Sigmoid colon (tissue), 3 donors: Measurements from ENCODE around the gene MSANTD3.

Experiments
- POLR2A ChIP-seq, 2 donors: fragments of 450-650 bp; IDR thresholded peaks; one replicate each; pipeline ENCODE4 v1.6.1; 2016; ENCODE audit warnings: antibody characterized with exemption in 2 of 2, mild to moderate bottlenecking in 2 of 2, moderate library complexity in 2 of 2
- TF ChIP-seq, protein P1 (sequence below), 4 experiments: fragments of 450-650 bp in 3 of 4; fragments of 200-600 bp in 1 of 4; IDR thresholded peaks; one replicate each; pipeline ENCODE4 v1.5.1; 2016 to 2019; ENCODE audit warnings: antibody characterized with exemption in 4 of 4, mild to moderate bottlenecking in 3 of 4, moderate library complexity in 2 of 4

DNA sequence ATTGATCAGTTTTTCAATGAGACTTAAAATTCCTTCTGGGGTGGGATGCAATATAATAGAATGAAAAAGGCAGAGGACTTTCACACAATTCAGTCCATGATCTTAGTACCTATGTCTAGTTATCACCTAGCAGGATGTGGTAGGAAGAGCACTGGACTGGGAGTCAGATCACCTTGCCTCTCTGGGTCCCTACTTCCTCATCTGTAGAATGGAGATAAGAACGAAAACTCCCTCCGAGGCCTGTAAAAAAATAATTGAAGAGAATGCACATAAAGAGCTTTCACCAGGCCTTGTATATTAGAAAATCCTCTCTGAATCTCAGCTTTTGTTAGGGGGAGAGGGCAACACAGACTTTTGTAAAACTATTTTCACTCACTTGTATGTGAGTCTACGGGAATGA is 45.3 kb downstream of the MSANTD3 start:
- TF ChIP-seq, protein P1, sequence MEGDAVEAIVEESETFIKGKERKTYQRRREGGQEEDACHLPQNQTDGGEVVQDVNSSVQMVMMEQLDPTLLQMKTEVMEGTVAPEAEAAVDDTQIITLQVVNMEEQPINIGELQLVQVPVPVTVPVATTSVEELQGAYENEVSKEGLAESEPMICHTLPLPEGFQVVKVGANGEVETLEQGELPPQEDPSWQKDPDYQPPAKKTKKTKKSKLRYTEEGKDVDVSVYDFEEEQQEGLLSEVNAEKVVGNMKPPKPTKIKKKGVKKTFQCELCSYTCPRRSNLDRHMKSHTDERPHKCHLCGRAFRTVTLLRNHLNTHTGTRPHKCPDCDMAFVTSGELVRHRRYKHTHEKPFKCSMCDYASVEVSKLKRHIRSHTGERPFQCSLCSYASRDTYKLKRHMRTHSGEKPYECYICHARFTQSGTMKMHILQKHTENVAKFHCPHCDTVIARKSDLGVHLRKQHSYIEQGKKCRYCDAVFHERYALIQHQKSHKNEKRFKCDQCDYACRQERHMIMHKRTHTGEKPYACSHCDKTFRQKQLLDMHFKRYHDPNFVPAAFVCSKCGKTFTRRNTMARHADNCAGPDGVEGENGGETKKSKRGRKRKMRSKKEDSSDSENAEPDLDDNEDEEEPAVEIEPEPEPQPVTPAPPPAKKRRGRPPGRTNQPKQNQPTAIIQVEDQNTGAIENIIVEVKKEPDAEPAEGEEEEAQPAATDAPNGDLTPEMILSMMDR (IDR thresholded peaks at IDR 0.05) = no peak
- no peak for TF ChIP-seq POLR2A (IDR thresholded peaks at IDR 0.05)
